Omental fat pad (tissue), 4 donors: ENCODE data around the gene KCNIP4. TPM values are rescaled to one million over a fixed set of nuclear protein-coding genes. Genes with fewer than 3 reads are reported as not detected.

Source experiments
- ATAC-seq: fragments of 150-250 bp; one replicate; pipeline ENCODE4 v1.9.1; 2016; ENCODE audit warnings: mild to moderate bottlenecking, moderate library complexity; ENCODE audit not compliant: low FRiP score
- DNase-seq: peaks from one replicate; pipeline ENCODE4 v3.0.0-alpha.2; 2019; ENCODE audit warnings: low spot score
- CTCF ChIP-seq, 3 donors: fragments of 450-650 bp; IDR thresholded peaks; one replicate each; pipeline ENCODE4 v1.5.1; 2016 to 2017; ENCODE audit warnings: antibody characterized with exemption in 3 of 3, mild to moderate bottlenecking in 3 of 3, moderate library complexity in 2 of 3
- total RNA-seq, 4 donors: library from RNA; depleted of rRNA; stranded (reverse); fragments of >200 nt; gene quantifications; one replicate each; pipeline ENCODE4 v1.1.0, GENCODE V29; 2016

The KCNIP4 gene
- total RNA-seq, 4 donors from 2014 or later, result 0.37 TPM; not detected in 3

- TF ChIP-seq CTCF (IDR thresholded peaks at IDR 0.05), result no peak
- DNase-seq (no peak), ATAC-seq (no peak)
Observed at GRCh38 chr4:21982087-21982486, 33.5 kb upstream of the KCNIP4 start.

DNA sequence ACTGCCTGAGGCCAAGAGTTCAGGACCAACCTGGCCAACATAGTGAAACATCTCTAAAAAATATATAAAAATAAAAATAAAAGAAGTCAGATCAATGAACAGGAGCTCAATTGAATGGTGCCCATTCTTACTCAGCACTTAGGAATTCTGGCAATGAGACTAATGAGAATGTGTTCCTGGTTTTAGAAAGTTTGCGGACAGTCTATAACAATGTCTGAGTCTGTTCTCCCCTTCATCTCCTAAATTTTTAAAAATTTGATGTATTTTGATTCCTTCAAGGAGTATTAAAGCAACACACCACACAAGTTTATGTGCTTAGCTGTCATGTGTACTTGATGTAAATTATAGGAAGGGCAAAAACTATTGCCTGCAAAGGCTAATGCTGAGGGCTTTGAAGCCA, 30.6 kb upstream of the KCNIP4 start:
- no peak for ATAC-seq
- DNase-seq, result no peak
- no peak for TF ChIP-seq CTCF (IDR thresholded peaks at IDR 0.05)

- no peak for TF ChIP-seq CTCF (IDR thresholded peaks at IDR 0.05)
- DNase-seq, result no peak
- no peak for ATAC-seq
Observed at GRCh38 chr4:21976166-21976565, 27.6 kb upstream of the KCNIP4 start.

DNA sequence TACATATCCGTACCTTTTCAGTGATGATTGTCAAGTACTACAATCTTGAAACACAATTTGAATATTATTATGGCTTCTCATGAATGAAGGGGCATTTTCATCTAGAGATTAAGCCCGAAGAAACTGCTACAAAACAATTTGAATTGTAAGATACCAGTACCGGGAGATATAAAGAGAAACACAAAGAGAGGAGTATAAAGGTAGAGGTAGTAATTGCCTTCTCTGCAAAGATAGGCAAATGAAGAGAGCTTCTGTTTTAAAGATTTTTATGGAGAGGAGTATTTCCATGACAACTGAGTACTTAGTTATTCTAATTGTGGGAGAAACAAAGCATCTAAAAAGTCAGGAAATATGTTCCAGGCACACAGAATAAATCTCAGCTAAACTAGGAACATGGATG, 25.3 kb upstream of the KCNIP4 start:
- no peak for DNase-seq
- no peak for ATAC-seq
- no peak for TF ChIP-seq CTCF (IDR thresholded peaks at IDR 0.05)

- DNase-seq, result no peak
- TF ChIP-seq CTCF (IDR thresholded peaks at IDR 0.05), result no peak
- no peak for ATAC-seq
Observed at GRCh38 chr4:21964762-21965319, 16.3 kb upstream of the KCNIP4 start.

GRCh38 chr4:21962691-21963090, 14.1 kb upstream of the KCNIP4 start:
- TF ChIP-seq CTCF (IDR thresholded peaks at IDR 0.05), result no peak
- DNase-seq (no peak), ATAC-seq (no peak)

GRCh38 chr4:21960793-21961192, 12.2 kb upstream of the KCNIP4 start:
- no peak for TF ChIP-seq CTCF (IDR thresholded peaks at IDR 0.05)
- no peak for DNase-seq
- ATAC-seq, result no peak
